NCI-H345 treated with DMSO at 0.1 percent for 48 hours (cell line): ENCODE results near the gene FXYD2.

Source experiments
- DNase-seq: peaks from one replicate; lab custom pipeline; 2025; ENCODE audit not compliant: unreplicated experiment; lab: John Stamatoyannopoulos, UW

FXYD2 gene

DNA sequence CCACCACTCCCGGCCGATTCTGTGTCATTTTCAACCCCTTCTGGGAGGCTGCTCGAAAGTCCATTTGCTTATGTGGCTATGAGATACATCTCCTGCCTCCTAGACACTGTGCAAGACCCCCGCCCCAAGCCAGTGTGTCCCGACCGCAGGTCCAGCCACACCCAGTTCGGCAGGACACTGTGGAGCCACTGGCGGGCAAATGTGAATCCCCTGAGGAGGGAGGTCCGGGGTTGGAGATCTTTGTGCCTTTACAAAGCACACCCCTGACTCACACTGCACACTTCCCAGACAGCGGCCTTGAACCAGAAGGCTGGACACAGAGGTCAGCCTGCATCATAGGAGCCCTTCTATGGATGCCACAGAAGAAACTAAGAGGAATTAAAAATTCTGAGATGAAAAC, 34.5 kb upstream of the FXYD2 start:
- DNase-seq: no peak

DNA sequence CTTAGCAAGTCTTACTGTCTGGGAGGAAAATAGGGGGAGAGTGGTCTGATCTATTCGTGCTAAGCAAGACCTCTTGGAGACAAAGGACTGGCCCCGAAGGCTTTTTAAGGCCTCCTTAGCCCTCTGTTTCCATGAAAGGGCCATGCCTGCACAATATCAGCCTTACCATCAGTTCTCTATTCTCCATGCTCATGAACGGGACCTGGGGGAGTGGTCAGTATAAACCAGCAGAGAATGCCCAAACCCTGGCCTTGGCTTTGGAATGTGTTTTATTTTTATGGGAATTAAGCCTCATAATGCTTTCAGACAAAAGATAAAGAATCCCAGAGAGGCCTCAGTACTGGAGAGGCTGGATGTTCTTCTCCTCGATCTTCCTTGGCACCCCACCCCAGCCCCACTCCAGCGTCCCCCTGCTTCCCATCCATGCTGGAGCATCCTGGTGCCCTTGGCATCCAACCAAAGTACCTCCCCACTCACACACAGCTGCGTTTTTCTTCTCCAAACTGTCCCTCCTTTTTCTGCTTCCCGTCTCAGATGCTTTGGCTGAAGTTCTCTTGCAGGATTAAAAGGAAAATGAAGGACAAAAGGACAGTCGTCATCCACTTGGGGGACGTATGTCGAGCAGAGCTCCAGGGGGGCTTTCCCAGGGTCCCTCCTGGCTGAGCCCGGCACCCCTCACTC, 33.3 kb upstream of the FXYD2 start:
- no peak for DNase-seq

DNA sequence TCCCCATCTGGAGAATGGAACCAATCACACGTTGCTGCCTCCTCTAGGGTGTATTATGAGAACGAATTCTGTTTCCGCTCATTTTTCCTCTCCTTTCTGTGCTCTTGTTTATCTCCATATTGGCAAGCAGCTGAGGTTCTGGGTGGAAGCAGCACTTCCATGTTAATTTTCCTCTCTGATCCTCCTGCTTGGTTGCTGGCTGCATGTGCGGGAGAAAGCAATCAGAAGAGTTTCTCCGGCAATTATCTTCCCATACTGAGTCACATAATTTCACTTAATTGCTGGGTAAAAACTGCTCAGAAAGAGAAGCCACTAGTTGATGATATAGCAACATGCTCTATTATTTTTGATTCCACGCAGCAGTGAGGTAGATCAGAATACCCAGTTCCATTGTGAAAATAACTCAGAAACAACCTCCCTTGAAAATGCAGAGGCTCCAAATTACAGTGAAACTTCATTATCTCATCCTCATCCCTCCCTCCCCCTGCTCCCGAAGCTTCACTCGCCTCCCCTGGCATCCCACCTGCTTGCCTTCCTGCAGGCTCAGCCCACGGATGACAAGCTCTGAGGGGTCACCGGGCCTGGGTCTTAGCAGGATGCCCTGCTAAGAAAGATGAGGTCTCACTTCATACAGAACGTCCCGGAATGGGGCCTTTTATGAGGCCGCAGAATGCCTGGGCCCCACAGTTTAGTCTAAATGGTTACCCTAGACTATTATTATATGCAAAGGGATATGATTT, 31.5 kb upstream of the FXYD2 start:
- DNase-seq: no peak

DNA sequence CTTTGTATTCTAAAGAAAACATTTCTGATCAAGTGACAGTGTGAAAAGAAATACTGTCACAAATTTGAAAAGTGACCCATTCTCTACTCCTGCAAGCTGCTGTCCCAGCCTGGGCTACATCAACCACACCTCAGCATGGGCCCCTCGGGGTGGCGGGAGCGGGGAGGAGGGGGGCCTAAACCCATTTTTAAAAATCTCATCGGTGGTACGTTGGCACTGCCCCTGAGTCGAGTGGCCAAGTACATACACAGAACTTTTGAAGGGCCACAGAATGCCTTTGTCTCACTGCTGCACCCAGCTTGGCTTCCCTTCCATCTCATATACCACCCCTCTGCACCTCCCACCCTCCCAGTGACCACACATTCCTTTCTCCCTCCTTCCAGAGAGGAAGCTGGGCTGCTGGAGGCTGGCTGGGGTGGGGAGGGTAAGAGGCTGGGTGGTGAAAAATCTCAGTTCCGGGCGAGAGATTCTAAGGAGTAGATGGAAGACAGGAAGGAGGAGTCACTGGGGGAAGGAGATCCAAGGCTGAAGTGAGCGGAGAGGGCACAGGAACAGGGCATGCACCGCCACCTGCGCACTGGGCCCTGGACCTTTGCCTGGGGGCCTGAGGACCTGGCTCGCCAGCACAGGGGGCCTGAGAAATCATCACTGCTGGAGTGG, 30.8 kb upstream of the FXYD2 start:
- DNase-seq: no peak

DNA sequence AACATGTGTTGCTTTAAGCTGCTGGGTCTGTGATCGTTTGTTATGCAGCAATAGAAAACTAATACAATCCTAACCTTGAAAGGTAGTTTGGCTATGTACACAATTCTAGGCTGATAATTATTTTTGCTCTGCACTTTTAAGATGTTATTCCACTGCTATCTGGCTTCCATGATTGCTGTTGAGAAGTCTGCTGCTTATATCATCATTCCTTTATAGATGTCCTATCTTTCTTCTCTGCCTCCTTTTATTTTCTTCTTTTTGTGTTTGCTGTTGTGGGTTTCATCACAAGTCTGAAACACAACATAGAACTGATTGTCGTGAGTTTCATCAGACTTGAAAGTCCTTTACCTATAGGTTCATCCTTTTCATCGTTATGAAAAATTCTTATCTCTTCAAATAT, 27.8 kb upstream of the FXYD2 start:
- DNase-seq: no peak

DNA sequence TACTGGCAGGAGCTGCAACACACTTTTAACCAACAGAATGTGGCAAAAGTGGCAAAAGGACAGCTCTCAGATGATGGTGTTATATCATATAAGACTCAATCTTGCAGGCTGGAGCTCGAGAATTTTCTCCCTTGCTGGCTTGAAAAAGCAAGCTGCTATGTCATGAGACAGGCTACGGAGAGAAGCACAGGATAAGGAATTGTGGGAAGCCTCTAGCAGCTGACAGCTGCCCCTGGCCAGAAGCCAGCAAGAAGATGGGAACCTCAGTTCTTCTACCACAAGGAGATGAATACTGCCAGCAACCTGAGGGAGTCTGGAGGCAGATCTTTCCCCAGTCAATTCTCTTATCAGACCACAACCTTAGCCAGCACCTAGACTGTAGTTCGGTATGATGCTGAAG, 27.3 kb upstream of the FXYD2 start:
- no peak for DNase-seq

DNA sequence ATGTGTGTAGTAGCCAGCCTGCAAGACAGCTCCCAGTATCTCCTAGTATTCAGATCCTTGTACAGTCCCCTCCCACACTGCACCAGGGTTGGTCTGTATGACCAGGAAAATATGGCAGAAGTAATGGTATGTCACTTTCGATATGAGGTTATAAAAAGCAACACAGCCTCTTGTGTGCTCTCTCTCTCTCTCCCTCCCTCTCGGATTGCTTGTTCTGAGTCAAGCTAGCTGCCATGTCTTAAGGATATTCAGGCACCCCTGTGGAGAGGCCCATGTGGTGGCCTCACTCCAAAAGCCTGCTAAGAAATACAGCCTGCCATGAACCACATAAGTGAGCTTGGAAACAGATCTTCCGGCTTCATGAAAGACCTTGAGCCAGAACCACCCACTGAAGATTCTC, 26.6 kb upstream of the FXYD2 start:
- DNase-seq: no peak

DNA sequence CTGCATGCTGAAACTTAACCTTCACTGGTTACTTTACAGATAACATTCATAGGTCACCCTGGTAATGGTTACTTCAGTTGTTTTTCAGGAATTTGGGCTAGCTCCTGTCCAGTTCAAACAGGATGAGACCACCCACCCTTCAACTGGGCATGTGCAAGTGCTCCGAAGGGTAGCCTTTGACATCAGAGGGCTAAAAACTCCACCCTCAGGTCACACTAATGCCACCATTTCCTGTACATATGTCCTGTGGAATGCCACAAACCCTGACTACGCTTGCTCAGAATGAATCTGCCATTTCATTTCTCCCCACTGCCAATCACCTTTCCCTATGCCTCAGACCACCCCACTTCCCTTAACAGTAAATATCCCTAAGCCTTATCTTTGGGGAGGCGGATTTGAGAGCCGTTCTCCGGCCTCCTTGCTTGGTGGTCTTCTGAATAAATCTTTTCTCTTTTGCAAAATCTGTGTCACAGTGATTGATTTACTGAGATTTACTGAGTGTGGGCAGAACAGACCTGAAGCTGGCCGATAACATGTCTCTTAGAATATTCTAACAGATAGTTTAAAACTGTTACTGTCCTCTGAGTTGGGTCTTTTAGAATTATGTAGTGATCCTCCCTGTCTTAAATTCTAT, 25.4 kb upstream of the FXYD2 start:
- no peak for DNase-seq

DNA sequence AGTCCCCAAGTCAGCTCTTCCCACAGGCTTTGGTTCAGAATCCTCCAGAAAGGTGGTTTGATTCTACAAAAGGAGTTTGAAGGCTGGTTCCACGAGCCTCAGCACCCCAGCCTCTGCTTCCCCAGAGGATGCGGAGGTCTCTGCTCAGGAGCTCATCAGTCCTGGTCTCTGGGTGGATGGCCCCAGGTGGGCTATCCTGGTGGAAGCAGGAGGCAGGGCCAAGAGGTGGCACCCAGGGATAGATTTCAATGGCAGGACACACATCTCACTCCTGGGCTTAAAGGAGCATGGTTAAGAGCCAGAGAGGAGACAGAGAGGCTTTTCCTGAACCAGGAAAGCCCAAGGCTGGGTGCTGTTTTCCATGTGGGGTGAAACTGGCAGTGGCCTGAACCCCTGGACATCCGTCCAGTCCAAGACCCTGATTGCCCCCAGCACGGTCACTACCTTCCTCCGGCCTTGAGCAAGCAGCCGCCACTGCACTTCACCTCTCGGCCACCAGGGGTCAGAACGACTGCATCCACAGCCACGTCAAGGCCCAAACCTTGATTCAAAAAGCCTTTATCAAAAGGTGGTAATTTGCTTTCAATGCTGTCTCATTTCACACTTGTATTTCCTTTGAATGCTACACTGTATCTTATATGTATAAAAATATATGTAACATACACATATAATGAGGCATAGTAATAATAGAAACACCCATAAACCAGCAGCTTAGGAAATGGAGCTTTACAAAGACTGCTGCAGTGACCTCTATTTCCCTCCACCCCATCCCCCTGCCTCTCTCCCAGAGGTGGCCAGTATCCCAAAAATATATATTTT, 19.3 kb upstream of the FXYD2 start:
- DNase-seq: peak; percentile 19

DNA sequence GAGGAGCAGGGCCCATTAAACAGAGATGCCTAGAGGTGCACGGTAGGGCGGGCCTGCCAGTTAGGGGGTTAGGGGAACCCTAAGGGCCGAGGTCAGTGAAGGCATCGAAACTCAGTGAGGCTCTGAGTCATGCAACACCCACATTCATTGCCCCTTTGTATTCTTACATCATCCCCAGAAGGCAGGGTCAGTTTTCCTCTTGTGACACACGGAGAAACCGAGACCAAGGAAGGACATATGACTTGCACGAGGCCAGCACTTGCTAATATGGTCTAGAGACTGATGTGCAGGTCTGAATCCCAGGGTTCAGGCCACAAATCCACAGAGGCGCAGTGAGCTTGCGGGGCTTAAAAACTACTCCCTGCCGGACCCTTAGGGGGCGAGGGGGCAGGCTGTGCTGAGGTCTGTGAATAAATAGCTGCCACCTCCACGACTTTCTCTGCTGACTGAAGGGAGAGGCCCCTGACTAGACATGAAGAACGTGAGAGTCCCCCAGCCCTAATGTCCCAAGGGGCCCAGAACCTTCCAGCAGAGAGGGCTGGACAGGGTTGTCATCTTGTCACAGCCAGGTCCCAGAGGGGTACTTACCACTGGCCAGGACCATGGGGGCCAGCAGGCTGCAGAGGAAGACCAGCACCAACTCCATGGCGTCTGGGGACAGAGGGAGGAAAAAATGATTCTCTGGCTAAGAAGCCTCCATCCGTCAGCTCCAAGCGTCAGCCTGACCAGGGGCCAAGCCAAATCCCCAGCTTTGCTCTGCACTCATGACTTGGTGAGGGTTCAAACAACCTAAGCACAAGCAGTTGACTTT, 17.8 kb upstream of the FXYD2 start:
- DNase-seq: no peak

DNA sequence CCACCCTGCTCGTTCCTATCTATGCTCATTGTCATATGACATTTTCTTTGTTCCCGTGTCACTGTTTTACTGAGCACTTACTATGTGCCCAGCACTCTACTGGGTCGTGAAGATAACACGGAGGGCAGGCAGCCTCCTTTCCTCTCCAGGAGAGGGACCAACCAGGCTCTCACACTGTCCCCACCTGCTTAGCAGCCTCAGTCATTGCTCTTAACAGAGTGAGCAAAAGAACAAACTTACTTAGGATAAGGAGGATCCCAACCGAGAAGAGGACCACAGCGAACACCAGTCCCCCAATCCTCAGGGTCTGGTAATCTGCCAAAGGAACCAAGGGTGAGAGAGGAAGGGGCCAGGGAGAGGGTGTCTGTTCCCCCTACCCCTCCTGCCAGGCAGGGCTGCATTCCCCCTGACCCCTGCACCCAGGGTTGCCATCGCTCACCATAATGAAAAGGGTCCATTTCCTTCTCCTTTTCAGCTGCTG, 17.0 kb upstream of the FXYD2 start:
- DNase-seq: no peak

DNA sequence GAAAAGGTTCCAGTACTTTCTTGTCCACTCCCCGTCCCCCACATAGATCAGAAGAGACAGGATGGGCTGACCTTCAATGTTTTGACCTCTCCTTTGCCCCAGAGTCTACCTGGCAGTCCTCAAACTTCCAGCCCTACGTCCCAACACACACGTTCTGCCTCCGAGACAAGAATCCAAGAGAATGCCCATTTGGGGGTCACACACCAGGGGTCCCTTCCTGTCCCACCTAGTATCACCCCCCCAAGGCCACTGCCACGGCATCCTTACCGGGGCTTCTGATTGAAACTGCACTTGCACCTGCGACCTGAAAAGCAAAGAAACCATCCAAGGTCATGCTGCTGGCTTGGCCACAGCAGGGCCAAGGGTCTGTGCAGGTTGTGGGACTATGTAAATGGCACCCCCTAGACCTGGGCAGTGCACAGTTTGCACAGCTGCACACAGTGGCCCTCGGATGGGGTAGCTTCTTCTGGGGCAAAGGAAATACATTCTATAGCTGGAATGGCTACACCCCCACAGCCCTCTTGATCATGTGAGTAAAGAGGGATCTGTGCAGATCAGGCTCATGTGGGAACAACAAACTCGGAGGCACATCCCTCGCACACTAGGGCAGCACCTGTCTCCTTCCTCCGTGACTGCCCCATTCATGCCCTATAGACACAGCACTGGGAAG, 16.5 kb upstream of the FXYD2 start:
- DNase-seq: no peak

DNA sequence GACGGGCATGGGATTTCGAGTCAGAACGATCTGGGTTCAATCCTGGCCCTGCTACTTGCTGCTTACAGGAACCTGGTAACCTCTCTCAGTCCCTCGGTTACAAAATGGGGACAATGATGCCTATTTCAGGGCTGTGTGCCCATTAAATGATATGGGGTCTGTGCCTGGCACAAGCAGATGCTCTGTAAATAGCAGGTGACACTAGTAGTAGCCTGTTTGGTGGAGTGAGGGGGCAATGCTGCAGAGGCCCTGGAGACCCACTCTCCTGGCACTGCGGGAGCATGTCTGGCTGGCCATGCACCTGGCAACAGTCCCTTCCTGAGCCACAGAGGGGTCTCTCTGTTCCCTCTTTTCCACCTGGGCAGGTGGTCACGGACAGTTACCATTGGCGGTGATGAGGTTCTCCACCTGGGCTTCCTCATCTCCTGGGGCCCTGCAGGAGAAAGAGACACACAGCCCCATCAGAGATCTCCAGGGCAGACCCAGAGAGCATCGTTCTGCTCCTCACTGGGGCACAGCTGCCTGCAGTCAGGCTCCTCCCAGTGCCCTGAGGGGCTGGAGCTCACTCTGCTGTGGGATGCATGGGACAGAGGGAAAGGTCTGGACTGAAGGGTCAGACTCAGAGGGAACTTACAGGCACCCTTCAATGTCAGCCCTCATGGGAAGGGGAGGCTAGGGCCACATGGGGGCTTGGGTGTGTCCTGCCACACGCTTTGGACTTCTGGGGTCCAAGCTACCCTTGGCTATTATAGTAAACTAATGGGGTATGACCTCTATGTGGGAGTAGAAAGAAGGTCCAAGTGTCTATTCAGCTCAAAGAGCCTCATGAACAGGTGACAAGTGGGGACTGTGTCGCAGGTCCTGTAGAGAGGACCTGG, 15.6 kb upstream of the FXYD2 start:
- DNase-seq: no peak

DNA sequence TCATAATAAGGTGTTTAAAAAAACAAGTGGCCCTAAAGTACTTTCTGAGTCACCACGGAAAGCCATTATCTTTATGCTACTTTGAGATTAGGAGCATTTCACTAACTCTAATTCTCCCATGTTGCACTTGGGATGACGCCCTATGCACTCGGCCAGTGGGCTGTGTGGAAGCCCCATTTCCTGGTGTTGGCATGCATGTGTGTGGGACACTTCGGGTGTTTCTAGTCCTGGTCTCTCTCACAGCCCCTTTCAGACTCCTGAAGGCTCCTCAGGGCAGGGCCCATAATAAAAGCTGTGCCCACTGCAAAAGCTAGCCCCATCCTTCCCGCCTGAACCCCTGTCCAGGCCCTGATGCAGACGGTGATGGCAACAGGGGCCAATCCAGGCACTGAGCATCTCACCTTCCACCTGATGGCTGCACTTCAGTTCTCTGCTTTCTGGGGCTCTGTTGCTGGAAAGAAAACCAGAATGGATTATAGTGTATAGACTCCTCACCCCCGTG, 14.9 kb upstream of the FXYD2 start:
- DNase-seq: no peak

DNA sequence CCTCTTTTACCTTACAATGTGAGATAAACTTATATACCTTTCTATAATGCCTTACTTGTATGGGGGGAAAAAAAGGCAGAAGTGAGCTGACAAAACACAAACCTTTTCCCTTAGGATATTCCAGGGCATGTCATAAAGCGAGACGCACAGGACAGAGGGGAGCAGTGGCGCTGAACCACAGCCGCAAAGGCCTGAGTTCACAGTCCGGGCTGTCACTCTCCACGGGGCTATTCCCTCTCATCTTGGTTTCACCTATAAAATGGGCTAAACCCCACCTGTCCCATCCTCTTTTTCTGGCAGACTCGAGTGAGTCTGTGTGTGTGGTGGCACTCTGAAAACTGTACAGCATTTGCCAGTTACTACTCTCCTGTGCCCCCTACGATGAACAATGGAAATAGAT, 14.4 kb upstream of the FXYD2 start:
- DNase-seq: no peak

DNA sequence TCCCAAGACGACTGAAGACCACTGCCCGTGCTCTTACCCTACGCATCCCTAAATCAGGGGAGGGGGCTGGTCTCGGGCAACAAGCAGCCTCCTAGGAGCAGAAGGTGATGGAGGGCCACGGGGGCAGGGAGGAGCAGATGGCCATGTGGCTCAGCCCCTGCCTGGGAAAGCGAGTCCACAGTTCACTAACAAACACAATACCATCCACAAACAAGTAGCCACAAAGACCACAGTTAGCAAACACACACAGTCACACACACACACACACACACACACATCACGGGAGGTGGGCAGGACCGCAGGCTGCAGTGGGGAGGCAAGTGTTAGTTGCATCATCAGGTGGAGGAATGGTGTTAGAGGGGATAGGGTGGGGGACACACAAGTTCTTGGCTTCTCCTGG, 13.2 kb upstream of the FXYD2 start:
- DNase-seq: no peak

DNA sequence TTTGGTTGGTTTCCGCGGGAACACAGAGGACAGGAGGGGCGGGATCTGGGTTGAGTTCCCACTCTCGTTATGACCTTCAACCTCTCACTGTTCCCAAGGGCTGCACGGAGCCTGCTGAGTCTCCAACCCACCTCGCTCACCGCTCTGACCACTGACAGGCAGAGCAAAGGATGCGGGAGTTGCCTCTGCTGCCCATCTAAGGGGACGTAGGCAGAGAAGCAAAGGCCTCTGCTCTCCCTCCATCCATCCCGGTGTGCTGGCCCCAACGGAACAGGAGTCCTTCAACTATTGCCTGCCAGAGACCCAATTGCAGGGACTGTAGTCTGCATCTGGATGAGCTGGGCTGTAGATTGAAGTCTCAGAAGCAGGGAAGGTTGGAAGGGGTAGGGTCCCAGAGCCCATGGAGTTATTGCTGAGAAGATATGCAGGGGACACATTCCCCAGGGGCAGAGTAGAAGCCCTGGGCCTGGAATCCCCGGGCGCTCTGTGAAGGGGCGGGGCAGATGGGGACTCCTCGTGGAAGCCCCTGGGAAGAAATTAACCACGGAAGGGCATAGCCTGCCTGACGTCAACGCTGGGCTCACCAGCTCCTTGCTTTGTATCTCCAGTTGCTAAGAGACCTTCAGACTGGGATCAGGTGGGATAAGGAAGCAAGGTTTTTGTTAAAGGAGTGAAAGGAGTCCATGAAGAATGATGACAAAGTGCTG, 12.7 kb upstream of the FXYD2 start:
- DNase-seq: no peak
